Ovary (tissue), 9 donors: Measurements from ENCODE around the gene PTX4. TPM values are rescaled to one million over a fixed set of nuclear protein-coding genes. Genes with fewer than 3 reads are reported as not detected.
"Not testable (repeated sequence)": the region's sequence is repeated elsewhere in the genome, so short reads cannot be mapped to it uniquely, and the experiment has no call there.

Experiments used
- DNase-seq, 5 donors: peaks; one replicate each; pipeline ENCODE4 v3.0.0-alpha.2; 2019 to 2020
- H3K27ac ChIP-seq, 2 donors: fragments of 200-600 bp; one replicate each; pipeline versions ENCODE4 v1.5.1 to v1.8.0; 2019 to 2022
- H3K27me3 ChIP-seq: fragments of 200-600 bp; one replicate; pipeline ENCODE4 v1.8.0; 2022
- H3K36me3 ChIP-seq: fragments of 200-600 bp; sonication (generic); one replicate; pipeline ENCODE4 v1.5.1; 2019
- H3K4me1 ChIP-seq: one replicate; pipeline ENCODE4 v1.8.1; 2013; ENCODE audit warnings: mild to moderate bottlenecking, moderate library complexity; ENCODE audit not compliant: insufficient read depth
- H3K4me3 ChIP-seq: fragments of 200-600 bp; sonication (generic); one replicate; pipeline ENCODE4 v1.5.1; 2017
- H3K9me3 ChIP-seq, 2 donors: fragments of 200-600 bp in 1 of 2; sonication (generic) in 1 of 2; one replicate each; pipeline versions ENCODE4 v1.5.1 to v1.8.1; 2013 to 2019; ENCODE audit warnings: mild to moderate bottlenecking in 1 of 2, moderate library complexity in 1 of 2
- CTCF ChIP-seq, 3 donors: fragments of 450-650 bp in 2 of 3; fragments of 200-600 bp in 1 of 3; IDR thresholded peaks; one replicate each; pipeline versions ENCODE4 v1.5.1 to v1.8.0; 2016 to 2022; ENCODE audit warnings: antibody characterized with exemption in 3 of 3, mild to moderate bottlenecking in 1 of 3
- EP300 ChIP-seq: sonication (generic); formaldehyde crosslinking; IDR thresholded peaks from one replicate; pipeline ENCODE4 v1.6.1; 2017; ENCODE audit warnings: antibody characterized with exemption
- POLR2A ChIP-seq: fragments of 450-650 bp; IDR thresholded peaks from one replicate; pipeline ENCODE4 v1.6.1; 2017; ENCODE audit warnings: antibody characterized with exemption, mild to moderate bottlenecking, moderate library complexity
- WGBS, 3 donors: extraction: QIAGEN DNeasy Blood & Tissue Kit in 1 of 3; methylation state at CpG; one replicate each; pipeline versions ENCODE4 v1.1.5 to v1.1.7; 2013 to 2017; 5-methylcytosine and 5-hydroxymethylcytosine counted together
- intact Hi-C, 4 donors: fragments of 100-400 bp; cut with DNase I; formaldehyde crosslinking; loops; one replicate each; pipeline versions ENCODE4 v1.11.0 to v1.15.1; 2022 to 2023
- polyA plus RNA-seq, 2 donors: library from polyadenylated mRNA; stranded (reverse); fragments of 200-250 nt in 1 of 2; fragments of 350-450 nt in 1 of 2; fragmentation: Illumina TruSeq in 1 of 2; extraction: RNeasy Lipid Tissue Mini Kit (QIAGEN cat#74804) in 1 of 2; gene quantifications; one replicate each; pipeline ENCODE4 v1.2.3, GENCODE V29; 2013 to 2014
- total RNA-seq, 7 donors: library from RNA; depleted of rRNA in 2 of 7; stranded (reverse); fragments of >200 nt in 2 of 7; fragmentation: NEBNext Ultra II Directional in 3 of 7; extraction: Animal tissue kit (Norgen Biotek cat#: 25700) in 3 of 7; gene quantifications; one replicate each; pipeline versions ENCODE4 v1.1.0 to v1.2.4, GENCODE V29; 2016 to 2023
- donor health status: DM: no; HTN: no; CAD: no; lungs with moderate emphysema.
- donor health status: DM: no; HTN: no; CAD: no.
- donor health status: Bipolar disorder and iron deficiency.
- donor health status: DM: yes; HTN: yes; CAD: no.
- donor health status: DM: no; HTN: no; CAD: no.
- donor health status: DM: yes; HTN: yes; CAD: no.

The PTX4 gene
- total and polyA plus RNA-seq, 9 donors = 0.05 to 0.40 (median 0.15) TPM; not detected in 6

GRCh38 chr16:1442697-1443096 lies 46.0 kb downstream of the PTX4 start:
- H3K9me3 ChIP-seq = no peaks in the 10 kb centered on the region
- H3K4me3 ChIP-seq = no peak overlapping the region
- H3K36me3 ChIP-seq = no peaks in the 10 kb centered on the region
- no peak for DNase-seq
- TF ChIP-seq CTCF (IDR thresholded peaks at IDR 0.05) = no peak
- TF ChIP-seq POLR2A = no peak
- no peak for TF ChIP-seq EP300
- 82 to 86% (median 84%) methylated on average over 17 to 24 of the region's 24 CpGs for WGBS, 3 donors
- intact Hi-C loops = no loop called here
- H3K4me1 ChIP-seq = peaks cover 3% of the 10 kb centered on the region
- no peak overlapping the region for H3K27ac ChIP-seq
- no peaks in the 10 kb centered on the region for H3K27me3 ChIP-seq

GRCh38 chr16:1441391-1441829 lies 47.3 kb downstream of the PTX4 start:
- WGBS, 3 donors = 54 to 69% (median 66%) methylated on average over 18 to 22 of the region's 22 CpGs
- no peak for DNase-seq
- no peak for TF ChIP-seq POLR2A
- TF ChIP-seq EP300 = no peak
- TF ChIP-seq CTCF (IDR thresholded peaks at IDR 0.05) = no peak
- H3K27me3 ChIP-seq = no peaks in the 10 kb centered on the region
- no peak overlapping the region for H3K4me3 ChIP-seq
- no peak overlapping the region for H3K27ac ChIP-seq
- intact Hi-C loops = no loop called here
- H3K36me3 ChIP-seq = no peaks in the 10 kb centered on the region
- H3K9me3 ChIP-seq = no peaks in the 10 kb centered on the region
- H3K4me1 ChIP-seq = peaks cover 3% of the 10 kb centered on the region

- H3K4me3 ChIP-seq, H3K27me3 ChIP-seq, H3K9me3 ChIP-seq, H3K4me1 ChIP-seq, intact Hi-C loops, H3K36me3 ChIP-seq, DNase-seq, H3K27ac ChIP-seq: not testable (repeated sequence)
- WGBS, 3 donors = 89 to 95% (median 92%) methylated on average over 4 of the region's 4 CpGs
Measured at GRCh38 chr16:1439699-1440074, 49.1 kb downstream of the PTX4 start.

- no peak for DNase-seq
- H3K36me3 ChIP-seq = no peaks in the 10 kb centered on the region
- H3K27me3 ChIP-seq = no peaks in the 10 kb centered on the region
- intact Hi-C loops = no loop called here
- TF ChIP-seq EP300 (no peak), CTCF (IDR thresholded peaks at IDR 0.05) (no peak), POLR2A (no peak)
- H3K4me3 ChIP-seq = no peak overlapping the region
- H3K27ac ChIP-seq = no peak overlapping the region
- WGBS, 3 donors = 78 to 88% (median 86%) methylated on average over 25 to 27 of the region's 27 CpGs
- H3K4me1 ChIP-seq = peaks cover 3% of the 10 kb centered on the region
- H3K9me3 ChIP-seq = no peaks in the 10 kb centered on the region
Measured at GRCh38 chr16:1439058-1439698, 49.6 kb downstream of the PTX4 start.

- TF ChIP-seq POLR2A = no peak
- TF ChIP-seq CTCF (IDR thresholded peaks at IDR 0.05) = no peak
- TF ChIP-seq EP300 = no peak
- no peak for DNase-seq
- intact Hi-C loops = no loop called here
- Histone ChIP-seq H3K36me3 (no peaks in the 10 kb centered on the region), H3K4me3 (no peak overlapping the region), H3K4me1 (no peaks in the 10 kb centered on the region), H3K27me3 (no peaks in the 10 kb centered on the region), H3K9me3 (no peaks in the 10 kb centered on the region), H3K27ac (no peak overlapping the region)
- 71 to 83% (median 77%) methylated on average over 29 to 35 of the region's 35 CpGs for WGBS, 3 donors
Measured at GRCh38 chr16:1438229-1439057, 50.3 kb downstream of the PTX4 start.
